Activated CD4-positive, alpha-beta T cell treated with anti-CD3 and anti-CD28 coated beads for 1 hour (primary cell): ENCODE data around the gene CDKL2.

ENCODE experiments used
- DNase-seq: peaks from one replicate; pipeline ENCODE4 v3.0.0-alpha.2; 2020

Gene CDKL2

GRCh38 chr4:75637827-75638226 is 7.5 kb upstream of the CDKL2 start:
- no peak for DNase-seq

- no peak for DNase-seq
These were observed 6.8 kb upstream of the CDKL2 start for GRCh38 chr4:75637176-75637575.

GRCh38 chr4:75634951-75635350 is 4.6 kb upstream of the CDKL2 start:
- no peak for DNase-seq

GRCh38 chr4:75634281-75634680 is 4.0 kb upstream of the CDKL2 start:
- no peak for DNase-seq

GRCh38 chr4:75633846-75634245 is 3.5 kb upstream of the CDKL2 start:
- DNase-seq, result no peak

GRCh38 chr4:75630937-75631329 is 605 bp upstream of the CDKL2 start:
- DNase-seq, result no peak

GRCh38 chr4:75629239-75629638 is 1.1 kb downstream of the CDKL2 start:
- DNase-seq, result no peak

- no peak for DNase-seq
These were observed 7.3 kb downstream of the CDKL2 start for GRCh38 chr4:75623026-75623425.

- no peak for DNase-seq
These were observed 8.6 kb downstream of the CDKL2 start for GRCh38 chr4:75621715-75622114.

- no peak for DNase-seq
These were observed 18.0 kb downstream of the CDKL2 start for GRCh38 chr4:75612306-75612705.

- DNase-seq, result no peak
These were observed 24.4 kb downstream of the CDKL2 start for GRCh38 chr4:75605928-75606327.

GRCh38 chr4:75599647-75600046 is 30.7 kb downstream of the CDKL2 start:
- DNase-seq, result no peak

- DNase-seq, result no peak
These were observed 31.9 kb downstream of the CDKL2 start for GRCh38 chr4:75598390-75598789.

- DNase-seq, result no peak
These were observed 34.3 kb downstream of the CDKL2 start for GRCh38 chr4:75596061-75596460.

- no peak for DNase-seq
These were observed 36.9 kb downstream of the CDKL2 start for GRCh38 chr4:75593393-75593792.

- no peak for DNase-seq
These were observed 46.3 kb downstream of the CDKL2 start for GRCh38 chr4:75584067-75584466.

GRCh38 chr4:75567725-75568124 is 62.6 kb downstream of the CDKL2 start:
- no peak for DNase-seq

GRCh38 chr4:75566911-75567310 is 63.4 kb downstream of the CDKL2 start:
- DNase-seq, result no peak

- DNase-seq, result no peak
These were observed 64.8 kb downstream of the CDKL2 start for GRCh38 chr4:75565481-75565880.

- no peak for DNase-seq
These were observed 66.3 kb downstream of the CDKL2 start for GRCh38 chr4:75564023-75564422.

GRCh38 chr4:75561789-75562188 is 68.5 kb downstream of the CDKL2 start:
- DNase-seq, result no peak

- no peak for DNase-seq
These were observed 72.6 kb downstream of the CDKL2 start for GRCh38 chr4:75557696-75558095.

GRCh38 chr4:75555294-75556164 is 74.8 kb downstream of the CDKL2 start, which contains the start of gene ODAPH:
TSS of gene ODAPH (plus strand) at chr4:75556066. CDS start at chr4:75556083, 17 bp downstream.
- DNase-seq, result no peak

GRCh38 chr4:75552452-75552851 is 77.9 kb downstream of the CDKL2 start:
- DNase-seq, result no peak

- no peak for DNase-seq
These were observed 81.3 kb downstream of the CDKL2 start for GRCh38 chr4:75549019-75549418.
